GM18520 (cell line): ENCODE measurements around the gene KDM8.

Experiments used
- ATAC-seq: cut with Tn5 transposase; IDR thresholded peaks from one replicate; pipeline ENCODE4 v1.9.1; 2021; ENCODE audit not compliant: unreplicated experiment

Gene KDM8

GRCh38 chr16:27203507-27204311 is at the start of gene KDM8:
KDM8 (plus strand) TSS chr16:27203526; CDS start chr16:27210124, 6,598 bp downstream.
- ATAC-seq, result peak; percentile 84

- no peak for ATAC-seq
These were observed 48.4 kb upstream of the KDM8 start for GRCh38 chr16:27154705-27155521.

GRCh38 chr16:27156579-27156978 is 46.7 kb upstream of the KDM8 start:
- ATAC-seq, result no peak

- ATAC-seq, result no peak
These were observed 41.9 kb upstream of the KDM8 start for GRCh38 chr16:27161398-27161797.

- ATAC-seq, result no peak
These were observed 39.0 kb upstream of the KDM8 start for GRCh38 chr16:27164352-27164751.

- no peak for ATAC-seq
These were observed 37.8 kb upstream of the KDM8 start for GRCh38 chr16:27165576-27165975.

GRCh38 chr16:27168790-27169189 is 34.5 kb upstream of the KDM8 start:
- ATAC-seq, result no peak

GRCh38 chr16:27169511-27170071 is 33.7 kb upstream of the KDM8 start:
- no peak for ATAC-seq

- ATAC-seq, result no peak
These were observed 31.7 kb upstream of the KDM8 start for GRCh38 chr16:27171584-27171983.

GRCh38 chr16:27174007-27174406 is 29.3 kb upstream of the KDM8 start:
- ATAC-seq, result no peak

- ATAC-seq, result no peak
These were observed 28.5 kb upstream of the KDM8 start for GRCh38 chr16:27174798-27175197.

- ATAC-seq, result no peak
These were observed 27.4 kb upstream of the KDM8 start for GRCh38 chr16:27175888-27176287.

GRCh38 chr16:27177031-27177774 is 26.1 kb upstream of the KDM8 start:
- no peak for ATAC-seq

- ATAC-seq, result no peak
These were observed 23.7 kb upstream of the KDM8 start for GRCh38 chr16:27179500-27180072.

GRCh38 chr16:27181019-27181790 is 22.1 kb upstream of the KDM8 start:
- ATAC-seq, result no peak

GRCh38 chr16:27182906-27183405 is 20.4 kb upstream of the KDM8 start:
- no peak for ATAC-seq

- no peak for ATAC-seq
These were observed 17.6 kb upstream of the KDM8 start for GRCh38 chr16:27185776-27186130.

- no peak for ATAC-seq
These were observed 14.7 kb upstream of the KDM8 start for GRCh38 chr16:27188633-27189032.

- no peak for ATAC-seq
These were observed 13.9 kb upstream of the KDM8 start for GRCh38 chr16:27189335-27189972.
